Caco-2 (cell line): ENCODE data around the gene OR5D14. TPM values are rescaled to one million over a fixed set of nuclear protein-coding genes. Genes with fewer than 3 reads are reported as not detected.

ENCODE experiments used
- BruUV-seq: library from RNA; stranded (reverse); fragments of 400-500 nt; replicated peaks from 2 replicates; lab custom pipeline; 2021; lab: Mats Ljungman, UMichigan
- CTCF ChIA-PET: fragments of 300-600 bp; sonication (Branson Sonifier 250); formaldehyde crosslinking; loops from one replicate; lab custom pipeline; 2022; ENCODE audit warnings: antibody characterized with exemption; lab: Charles Lee
- POLR2A ChIA-PET: fragments of 300-600 bp; sonication (Branson Sonifier 250); formaldehyde crosslinking; loops from one replicate; lab custom pipeline; 2022; ENCODE audit warnings: antibody characterized with exemption; lab: Charles Lee
- DNase-seq, 2 experiments: peaks; one replicate each; pipeline versions ENCODE4 v3.0.0 to v3.0.0-alpha.2; 2020 to 2022
- H3K27me3 ChIP-seq: replicated peaks from 2 replicates; pipeline ENCODE4 v1.6.0; 2011; ENCODE audit warnings: low read length; ENCODE audit not compliant: control insufficient read depth, insufficient read depth
- H3K36me3 ChIP-seq: 2 replicates; pipeline ENCODE4 v1.5.1; 2011; ENCODE audit warnings: low read length; ENCODE audit not compliant: control insufficient read depth, insufficient read depth
- H3K4me1 ChIP-seq: fragments of 250-450 bp; sonication (Bioruptor Pico); 2 replicates; pipeline ENCODE4 v1.5.1; 2020; ENCODE audit warnings: mild to moderate bottlenecking
- H3K4me3 ChIP-seq: 2 replicates; pipeline ENCODE4 v1.5.1; 2011; ENCODE audit warnings: low read depth, mild to moderate bottlenecking, control low read depth, low read length
- H3K9me3 ChIP-seq: fragments of 250-450 bp; sonication (Bioruptor Pico); 2 replicates; pipeline ENCODE4 v1.5.1; 2020; ENCODE audit warnings: mild to moderate bottlenecking, moderate library complexity
- H3K27ac Mint-ChIP-seq: one replicate; pipeline ENCODE4 v1.8.0; 2022; ENCODE audit warnings: mixed read lengths; ENCODE audit not compliant: unreplicated experiment
- H3K27me3 Mint-ChIP-seq: one replicate; pipeline ENCODE4 v1.8.0; 2022; ENCODE audit warnings: mixed read lengths; ENCODE audit not compliant: insufficient read depth, unreplicated experiment
- H3K36me3 Mint-ChIP-seq: one replicate; pipeline ENCODE4 v1.8.0; 2022; ENCODE audit warnings: mild to moderate bottlenecking, mixed read lengths; ENCODE audit not compliant: insufficient read depth, unreplicated experiment
- H3K4me1 Mint-ChIP-seq: one replicate; pipeline ENCODE4 v1.8.0; 2022; ENCODE audit warnings: low read depth, mixed read lengths; ENCODE audit not compliant: unreplicated experiment
- H3K4me3 Mint-ChIP-seq: one replicate; pipeline ENCODE4 v1.8.0; 2022; ENCODE audit warnings: mild to moderate bottlenecking, moderate library complexity, mixed read lengths; ENCODE audit not compliant: unreplicated experiment
- H3K9me3 Mint-ChIP-seq: one replicate; pipeline ENCODE4 v1.8.0; 2022; ENCODE audit warnings: mixed read lengths; ENCODE audit not compliant: unreplicated experiment
- intact Hi-C: fragments of 100-400 bp; cut with micrococcal nuclease; formaldehyde crosslinking; loops from one replicate; pipeline ENCODE4 v1.10.0; 2022; ENCODE audit not compliant: unreplicated experiment
- total RNA-seq: library from RNA; stranded (reverse); gene quantifications from 2 replicates; pipeline ENCODE4 v1.2.3, GENCODE V29; 2022
- TF ChIP-seq, protein P1 (sequence below), 2 experiments: fragments of 200-600 bp in 1 of 2; IDR thresholded peaks; 1 replicate in 1 of 2; 2 replicates in 1 of 2; pipeline versions ENCODE4 v1.5.1 to v1.8.0; 2011 to 2022; ENCODE audit warnings: antibody characterized with exemption in 1 of 2, control low read depth in 1 of 2, inconsistent platforms in 1 of 2, low read depth in 1 of 2, low read length in 1 of 2, mild to moderate bottlenecking in 1 of 2, moderate library complexity in 1 of 2; ENCODE audit not compliant: insufficient read depth in 1 of 2, severe bottlenecking in 1 of 2, unreplicated experiment in 1 of 2

Gene OR5D14
- total RNA-seq, 1 experiment from 2014 or later, result not detected

DNA sequence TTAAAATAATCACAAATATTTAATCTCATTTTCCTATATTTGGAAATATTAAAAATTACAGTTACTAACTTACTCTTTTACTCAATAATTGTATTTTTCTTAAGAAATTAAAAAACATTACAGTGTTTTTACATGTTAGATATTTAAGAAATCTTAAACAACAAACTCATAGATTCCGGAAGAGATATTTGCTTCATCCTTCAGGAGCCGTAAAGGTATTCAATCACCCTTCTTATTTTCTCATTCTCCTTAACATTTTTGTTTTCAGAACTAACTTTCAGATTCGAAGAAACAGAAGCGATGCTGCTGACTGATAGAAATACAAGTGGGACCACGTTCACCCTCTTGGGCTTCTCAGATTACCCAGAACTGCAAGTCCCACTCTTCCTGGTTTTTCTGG, 24.0 kb downstream of the OR5D14 start, which contains the start of gene OR5D18:
Gene OR5D18 (plus strand): TSS at position 301 of the 400 bp plus-strand sequence. CDS start 0 bp downstream, at position 301.
- no peaks in the 10 kb centered on the region for H3K36me3 ChIP-seq
- H3K4me3 Mint-ChIP-seq, result no peak within 1 kb of the TSS
- no peaks in the 10 kb centered on the region for H3K27me3 ChIP-seq
- no peaks in the 10 kb centered on the region for H3K9me3 Mint-ChIP-seq
- intact Hi-C loops, result loop anchor here (10.0 kb wide), 1 partner anchor 65 kb away; the partner anchor contains the start of gene TRIM51
- TF ChIP-seq, protein P1, sequence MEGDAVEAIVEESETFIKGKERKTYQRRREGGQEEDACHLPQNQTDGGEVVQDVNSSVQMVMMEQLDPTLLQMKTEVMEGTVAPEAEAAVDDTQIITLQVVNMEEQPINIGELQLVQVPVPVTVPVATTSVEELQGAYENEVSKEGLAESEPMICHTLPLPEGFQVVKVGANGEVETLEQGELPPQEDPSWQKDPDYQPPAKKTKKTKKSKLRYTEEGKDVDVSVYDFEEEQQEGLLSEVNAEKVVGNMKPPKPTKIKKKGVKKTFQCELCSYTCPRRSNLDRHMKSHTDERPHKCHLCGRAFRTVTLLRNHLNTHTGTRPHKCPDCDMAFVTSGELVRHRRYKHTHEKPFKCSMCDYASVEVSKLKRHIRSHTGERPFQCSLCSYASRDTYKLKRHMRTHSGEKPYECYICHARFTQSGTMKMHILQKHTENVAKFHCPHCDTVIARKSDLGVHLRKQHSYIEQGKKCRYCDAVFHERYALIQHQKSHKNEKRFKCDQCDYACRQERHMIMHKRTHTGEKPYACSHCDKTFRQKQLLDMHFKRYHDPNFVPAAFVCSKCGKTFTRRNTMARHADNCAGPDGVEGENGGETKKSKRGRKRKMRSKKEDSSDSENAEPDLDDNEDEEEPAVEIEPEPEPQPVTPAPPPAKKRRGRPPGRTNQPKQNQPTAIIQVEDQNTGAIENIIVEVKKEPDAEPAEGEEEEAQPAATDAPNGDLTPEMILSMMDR (IDR thresholded peaks at IDR 0.05; ENCODE audit: insufficient read depth in 1 of 2, low read depth in 1 of 2, low read length in 1 of 2, severe bottlenecking in 1 of 2, unreplicated experiment in 1 of 2), result no peak
- no TSS peak for BruUV-seq
- H3K27me3 Mint-ChIP-seq, result no peaks in the 10 kb centered on the region
- CTCF ChIA-PET, result no interaction called here
- POLR2A ChIA-PET, result no interaction called here
- H3K4me1 ChIP-seq, result no peaks in the 10 kb centered on the region
- no peak within 1 kb of the TSS for H3K4me3 ChIP-seq
- no peaks in the 10 kb centered on the region for H3K36me3 Mint-ChIP-seq
- no peak within 1 kb of the TSS for H3K27ac Mint-ChIP-seq
- no peaks in the 10 kb centered on the region for H3K4me1 Mint-ChIP-seq
- DNase-seq, result no peak
- no peaks in the 10 kb centered on the region for H3K9me3 ChIP-seq

DNA sequence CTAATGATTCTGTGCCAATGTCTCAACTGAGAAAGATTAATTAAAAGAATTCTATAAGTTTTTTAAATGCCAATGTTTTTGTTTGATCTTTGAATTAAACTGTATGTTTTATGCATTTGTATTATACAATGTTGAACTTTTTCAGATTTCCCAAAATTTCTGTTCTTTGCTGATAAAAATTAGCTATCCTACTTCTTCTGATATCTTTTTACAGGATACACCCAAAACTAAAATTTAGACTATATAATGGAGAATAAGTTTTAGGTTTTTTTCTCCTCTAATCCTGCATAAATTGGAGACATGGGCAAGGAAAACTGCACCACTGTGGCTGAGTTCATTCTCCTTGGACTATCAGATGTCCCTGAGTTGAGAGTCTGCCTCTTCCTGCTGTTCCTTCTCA, 31.6 kb downstream of the OR5D14 start, which contains the start of gene OR5L2:
Gene OR5L2 (plus strand): TSS at position 301 of the 400 bp plus-strand sequence. CDS start 0 bp downstream, at position 301.
- no peaks in the 10 kb centered on the region for H3K4me1 ChIP-seq
- H3K27ac Mint-ChIP-seq, result no peak within 1 kb of the TSS
- H3K27me3 Mint-ChIP-seq, result no peaks in the 10 kb centered on the region
- H3K36me3 Mint-ChIP-seq, result no peaks in the 10 kb centered on the region
- H3K9me3 ChIP-seq, result no peaks in the 10 kb centered on the region
- intact Hi-C loops, result no loop called here
- ChIA-PET CTCF (no interaction called here), POLR2A (no interaction called here)
- H3K36me3 ChIP-seq, result no peaks in the 10 kb centered on the region
- no peak within 1 kb of the TSS for H3K4me3 ChIP-seq
- no peaks in the 10 kb centered on the region for H3K4me1 Mint-ChIP-seq
- no peaks in the 10 kb centered on the region for H3K9me3 Mint-ChIP-seq
- DNase-seq, result no peak
- TF ChIP-seq, protein P1 (IDR thresholded peaks at IDR 0.05; ENCODE audit: insufficient read depth in 1 of 2, low read depth in 1 of 2, low read length in 1 of 2, severe bottlenecking in 1 of 2, unreplicated experiment in 1 of 2), result no peak
- H3K27me3 ChIP-seq, result no peaks in the 10 kb centered on the region
- BruUV-seq, result no TSS peak
- no peak within 1 kb of the TSS for H3K4me3 Mint-ChIP-seq

- ChIA-PET CTCF (no interaction called here), POLR2A (no interaction called here)
- Mint-ChIP-seq H3K4me3 (no peak within 1 kb of the TSS), H3K4me1 (no peaks in the 10 kb centered on the region), H3K27ac (no peak within 1 kb of the TSS), H3K9me3 (no peaks in the 10 kb centered on the region), H3K36me3 (no peaks in the 10 kb centered on the region), H3K27me3 (no peaks in the 10 kb centered on the region)
- no peaks in the 10 kb centered on the region for H3K9me3 ChIP-seq
- intact Hi-C loops, result no loop called here
- TF ChIP-seq, protein P1 (IDR thresholded peaks at IDR 0.05; ENCODE audit: insufficient read depth in 1 of 2, low read depth in 1 of 2, low read length in 1 of 2, severe bottlenecking in 1 of 2, unreplicated experiment in 1 of 2), result no peak
- H3K36me3 ChIP-seq, result no peaks in the 10 kb centered on the region
- H3K4me1 ChIP-seq, result no peaks in the 10 kb centered on the region
- H3K4me3 ChIP-seq, result no peak within 1 kb of the TSS
- no peaks in the 10 kb centered on the region for H3K27me3 ChIP-seq
- DNase-seq, result no peak
- no TSS peak for BruUV-seq
These were observed 43.1 kb downstream of the OR5D14 start, which contains the start of gene OR5D16 for GRCh38 chr11:55838452-55838851. Gene OR5D16, plus strand, starts transcription at chr11:55838752. Its CDS starts 0 bp downstream, at chr11:55838752.

Other genes starting within 250 kb of the OR5D14 start
- gene OR4C15, start 241.1 kb upstream of the OR5D14 start, total RNA-seq, result not detected in 2 replicates
- gene OR4C16, start 223.4 kb upstream of the OR5D14 start, total RNA-seq, result not detected in 2 replicates
- gene OR4C11, start 187.9 kb upstream of the OR5D14 start, total RNA-seq, result not detected in 2 replicates
- not detected in 2 replicates for gene OR4P4, start 160.4 kb upstream of the OR5D14 start, total RNA-seq
- gene OR4S2, start 147.2 kb upstream of the OR5D14 start, total RNA-seq, result not detected in 2 replicates
- not detected in 2 replicates for gene OR4C6, start 133.4 kb upstream of the OR5D14 start, total RNA-seq
- gene OR5D13, start 22.1 kb upstream of the OR5D14 start, total RNA-seq, result not detected in 2 replicates
- not detected in 2 replicates for gene OR5L1, start 15.8 kb downstream of the OR5D14 start, total RNA-seq
- not detected in 2 replicates for gene OR5D18, start 24.1 kb downstream of the OR5D14 start, total RNA-seq
- gene OR5L2, start 31.7 kb downstream of the OR5D14 start, total RNA-seq, result not detected in 2 replicates
- gene OR5D16, start 43.2 kb downstream of the OR5D14 start, total RNA-seq, result not detected in 2 replicates
- gene TRIM51, start 87.7 kb downstream of the OR5D14 start, total RNA-seq, result not detected in 2 replicates
- gene OR5W2, start 119.0 kb downstream of the OR5D14 start, total RNA-seq, result not detected in 2 replicates
- not detected in 2 replicates for gene OR5I1, start 140.8 kb downstream of the OR5D14 start, total RNA-seq
- not detected in 2 replicates for gene OR10AG1, start 174.4 kb downstream of the OR5D14 start, total RNA-seq
- gene OR5F1, start 199.1 kb downstream of the OR5D14 start, total RNA-seq, result not detected in 2 replicates
- gene OR5AS1, start 232.1 kb downstream of the OR5D14 start, total RNA-seq, result not detected in 2 replicates